Measurements from ENCODE around the gene MRPS17.

The MRPS17 gene

GRCh38 chr7:55975988-55976633 is 24.4 kb downstream of the MRPS17 start:
- TF ChIP-seq, protein P1, sequence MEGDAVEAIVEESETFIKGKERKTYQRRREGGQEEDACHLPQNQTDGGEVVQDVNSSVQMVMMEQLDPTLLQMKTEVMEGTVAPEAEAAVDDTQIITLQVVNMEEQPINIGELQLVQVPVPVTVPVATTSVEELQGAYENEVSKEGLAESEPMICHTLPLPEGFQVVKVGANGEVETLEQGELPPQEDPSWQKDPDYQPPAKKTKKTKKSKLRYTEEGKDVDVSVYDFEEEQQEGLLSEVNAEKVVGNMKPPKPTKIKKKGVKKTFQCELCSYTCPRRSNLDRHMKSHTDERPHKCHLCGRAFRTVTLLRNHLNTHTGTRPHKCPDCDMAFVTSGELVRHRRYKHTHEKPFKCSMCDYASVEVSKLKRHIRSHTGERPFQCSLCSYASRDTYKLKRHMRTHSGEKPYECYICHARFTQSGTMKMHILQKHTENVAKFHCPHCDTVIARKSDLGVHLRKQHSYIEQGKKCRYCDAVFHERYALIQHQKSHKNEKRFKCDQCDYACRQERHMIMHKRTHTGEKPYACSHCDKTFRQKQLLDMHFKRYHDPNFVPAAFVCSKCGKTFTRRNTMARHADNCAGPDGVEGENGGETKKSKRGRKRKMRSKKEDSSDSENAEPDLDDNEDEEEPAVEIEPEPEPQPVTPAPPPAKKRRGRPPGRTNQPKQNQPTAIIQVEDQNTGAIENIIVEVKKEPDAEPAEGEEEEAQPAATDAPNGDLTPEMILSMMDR (IDR thresholded peaks at IDR 0.05) = no peak

DNA sequence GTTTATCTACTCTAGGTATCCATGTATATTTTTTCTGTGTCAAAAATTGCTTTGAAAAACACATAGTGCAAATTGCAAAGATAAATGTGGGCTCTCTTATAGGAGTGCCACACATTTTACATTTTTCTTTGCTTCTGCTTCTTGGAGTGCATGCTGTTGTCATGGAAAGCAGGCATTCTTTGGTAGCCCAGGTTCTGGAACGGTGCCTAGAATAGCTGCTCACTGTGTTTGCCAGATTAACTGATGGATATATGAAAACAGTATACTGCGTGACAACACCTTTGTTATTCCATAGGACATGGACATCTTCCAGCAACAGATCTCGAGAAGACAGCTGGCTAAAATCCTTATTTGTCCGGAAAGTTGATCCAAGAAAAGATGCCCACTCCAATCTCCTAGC is 26.2 kb downstream of the MRPS17 start:
- TF ChIP-seq, protein P1 (IDR thresholded peaks at IDR 0.05) = no peak

- TF ChIP-seq, protein P1 (IDR thresholded peaks at IDR 0.05) = no peak
Measured at GRCh38 chr7:55980266-55980665, 28.6 kb downstream of the MRPS17 start.

- TF ChIP-seq, protein P1 (IDR thresholded peaks at IDR 0.05) = no peak
Measured at GRCh38 chr7:55983537-55983936, 31.9 kb downstream of the MRPS17 start.

GRCh38 chr7:55992346-55992745 is 40.7 kb downstream of the MRPS17 start:
- TF ChIP-seq, protein P1 (IDR thresholded peaks at IDR 0.05) = no peak

DNA sequence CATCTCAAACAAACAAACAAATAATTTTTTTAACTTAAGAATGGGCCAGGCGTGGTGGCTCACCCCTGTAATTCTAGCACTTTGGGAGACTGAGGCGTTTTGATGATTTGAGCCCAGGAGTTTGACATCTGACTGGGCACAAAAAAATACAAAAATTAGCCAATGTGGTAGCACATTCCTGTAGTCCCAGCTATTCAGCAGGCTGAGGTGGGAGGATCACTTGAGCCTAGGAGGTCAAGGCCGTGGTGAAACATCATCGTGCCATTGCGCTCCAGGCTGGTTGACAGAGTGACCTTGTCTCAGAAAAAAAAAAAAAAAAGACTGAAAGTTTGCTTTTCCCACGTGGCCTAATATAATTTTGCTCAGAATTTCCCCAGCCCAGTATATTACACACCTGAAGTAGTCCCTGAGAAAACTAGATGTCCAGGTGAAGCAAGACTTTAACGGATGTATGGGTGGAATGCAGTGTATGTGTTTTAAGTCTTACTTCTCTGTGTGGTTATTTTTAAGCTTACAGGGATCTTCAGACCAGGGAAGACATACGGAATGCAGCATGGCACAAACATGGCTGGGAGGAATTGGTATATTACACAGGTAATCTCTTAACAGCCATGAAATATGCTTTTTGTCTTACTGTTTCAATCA is 45.3 kb downstream of the MRPS17 start:
- TF ChIP-seq, protein P1 (IDR thresholded peaks at IDR 0.05) = no peak

DNA sequence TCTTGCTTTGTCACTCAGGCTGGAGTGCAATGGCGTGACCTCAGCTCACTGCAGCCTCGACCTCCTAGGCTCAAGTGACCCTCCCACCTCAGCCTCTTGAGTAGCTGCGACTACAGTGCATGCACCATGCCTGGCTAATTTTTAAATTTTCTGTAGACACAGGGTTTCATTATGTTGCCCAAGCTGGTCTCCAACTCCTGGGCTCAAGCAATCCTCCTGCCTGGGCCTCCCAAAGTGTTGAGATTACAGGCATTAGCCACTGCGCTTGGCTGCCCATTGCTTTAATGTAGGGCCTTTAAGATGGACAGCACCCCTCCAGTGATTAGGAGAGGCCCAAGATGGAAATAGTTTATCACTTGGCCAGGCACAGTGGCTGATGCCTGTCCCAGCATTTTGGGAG is 52.1 kb downstream of the MRPS17 start:
- TF ChIP-seq, protein P1 (IDR thresholded peaks at IDR 0.05) = no peak
